HEK293 (cell line): ENCODE measurements around the gene KXD1.
A peak's percentile ranks its signal among the peaks of the same experiment; 100 is the strongest.

Experiments used
- KLF16 ChIP-seq: fragments of 450-650 bp; formaldehyde crosslinking; IDR thresholded peaks from 2 replicates; pipeline ENCODE4 v1.5.1; 2017; ENCODE audit warnings: missing biosample characterization, missing genetic modification characterization
- SALL2 ChIP-seq: fragments of 450-650 bp; formaldehyde crosslinking; IDR thresholded peaks from 2 replicates; pipeline ENCODE4 v1.5.0; 2017; ENCODE audit warnings: missing biosample characterization, mild to moderate bottlenecking, missing genetic modification characterization, borderline replicate concordance
- ZEB2 ChIP-seq: fragments of 450-650 bp; formaldehyde crosslinking; IDR thresholded peaks from 2 replicates; pipeline ENCODE4 v1.5.1; 2016; ENCODE audit warnings: missing biosample characterization, missing genetic modification characterization
- ZFP69B ChIP-seq: fragments of 450-650 bp; formaldehyde crosslinking; IDR thresholded peaks from 2 replicates; pipeline ENCODE4 v1.5.1; 2016; ENCODE audit warnings: missing biosample characterization, missing genetic modification characterization
- ZNF121 ChIP-seq: fragments of 450-650 bp; formaldehyde crosslinking; IDR thresholded peaks from 2 replicates; pipeline ENCODE4 v1.5.1; 2016; ENCODE audit warnings: missing biosample characterization, missing genetic modification characterization
- ZNF292 ChIP-seq: fragments of 450-650 bp; formaldehyde crosslinking; IDR thresholded peaks from 2 replicates; pipeline ENCODE4 v1.5.1; 2016; ENCODE audit warnings: low read depth, missing biosample characterization, missing genetic modification characterization, borderline replicate concordance
- ZNF362 ChIP-seq: fragments of 450-650 bp; formaldehyde crosslinking; IDR thresholded peaks from 2 replicates; pipeline ENCODE4 v1.5.1; 2016; ENCODE audit warnings: missing biosample characterization, missing genetic modification characterization
- ZNF398 ChIP-seq: fragments of 450-650 bp; formaldehyde crosslinking; IDR thresholded peaks from 2 replicates; pipeline ENCODE4 v1.5.1; 2017; ENCODE audit warnings: missing biosample characterization, missing genetic modification characterization
- ZNF48 ChIP-seq: fragments of 450-650 bp; formaldehyde crosslinking; IDR thresholded peaks from 2 replicates; pipeline ENCODE4 v1.5.1; 2016; ENCODE audit warnings: missing biosample characterization, missing genetic modification characterization
- ZNF518A ChIP-seq: fragments of 450-650 bp; formaldehyde crosslinking; conservative IDR thresholded peaks from 2 replicates; pipeline ENCODE4 v1.5.1; 2016; ENCODE audit warnings: low read depth, missing biosample characterization, missing genetic modification characterization
- ZNF544 ChIP-seq: fragments of 450-650 bp; formaldehyde crosslinking; IDR thresholded peaks from 2 replicates; pipeline ENCODE4 v1.5.0; 2017; ENCODE audit warnings: missing biosample characterization, missing genetic modification characterization
- ZNF558 ChIP-seq: fragments of 450-650 bp; formaldehyde crosslinking; IDR thresholded peaks from 2 replicates; pipeline ENCODE4 v1.5.1; 2016; ENCODE audit warnings: missing biosample characterization, missing genetic modification characterization
- ZNF629 ChIP-seq: fragments of 450-650 bp; formaldehyde crosslinking; IDR thresholded peaks from 2 replicates; pipeline ENCODE4 v1.5.1; 2017; ENCODE audit warnings: missing biosample characterization, missing genetic modification characterization
- ZNF654 ChIP-seq: fragments of 450-650 bp; formaldehyde crosslinking; IDR thresholded peaks from 2 replicates; pipeline ENCODE4 v1.5.1; 2016; ENCODE audit warnings: low read depth, missing biosample characterization, missing genetic modification characterization
- ZNF664 ChIP-seq: fragments of 450-650 bp; formaldehyde crosslinking; IDR thresholded peaks from 2 replicates; pipeline ENCODE4 v1.5.1; 2016; ENCODE audit warnings: missing biosample characterization, missing genetic modification characterization
- ZSCAN5A ChIP-seq: fragments of 450-650 bp; formaldehyde crosslinking; IDR thresholded peaks from 2 replicates; pipeline ENCODE4 v1.5.1; 2016; ENCODE audit warnings: missing biosample characterization, missing genetic modification characterization
- ZXDB ChIP-seq: fragments of 450-650 bp; formaldehyde crosslinking; IDR thresholded peaks from 2 replicates; pipeline ENCODE4 v1.5.1; 2016; ENCODE audit warnings: missing biosample characterization, missing genetic modification characterization
- TF ChIP-seq, protein P1 (sequence below): fragments of 450-650 bp; formaldehyde crosslinking; IDR thresholded peaks from 2 replicates; pipeline ENCODE4 v1.5.1; 2016; ENCODE audit warnings: missing biosample characterization, missing genetic modification characterization
- TF ChIP-seq, protein P2 (sequence below): fragments of 450-650 bp; formaldehyde crosslinking; IDR thresholded peaks from 2 replicates; pipeline ENCODE4 v1.5.1; 2016; ENCODE audit warnings: missing biosample characterization, missing genetic modification characterization
- TF ChIP-seq, protein P3 (sequence below): fragments of 450-650 bp; formaldehyde crosslinking; IDR thresholded peaks from 2 replicates; pipeline ENCODE4 v1.5.1; 2016; ENCODE audit warnings: missing biosample characterization, missing genetic modification characterization

The KXD1 gene

DNA sequence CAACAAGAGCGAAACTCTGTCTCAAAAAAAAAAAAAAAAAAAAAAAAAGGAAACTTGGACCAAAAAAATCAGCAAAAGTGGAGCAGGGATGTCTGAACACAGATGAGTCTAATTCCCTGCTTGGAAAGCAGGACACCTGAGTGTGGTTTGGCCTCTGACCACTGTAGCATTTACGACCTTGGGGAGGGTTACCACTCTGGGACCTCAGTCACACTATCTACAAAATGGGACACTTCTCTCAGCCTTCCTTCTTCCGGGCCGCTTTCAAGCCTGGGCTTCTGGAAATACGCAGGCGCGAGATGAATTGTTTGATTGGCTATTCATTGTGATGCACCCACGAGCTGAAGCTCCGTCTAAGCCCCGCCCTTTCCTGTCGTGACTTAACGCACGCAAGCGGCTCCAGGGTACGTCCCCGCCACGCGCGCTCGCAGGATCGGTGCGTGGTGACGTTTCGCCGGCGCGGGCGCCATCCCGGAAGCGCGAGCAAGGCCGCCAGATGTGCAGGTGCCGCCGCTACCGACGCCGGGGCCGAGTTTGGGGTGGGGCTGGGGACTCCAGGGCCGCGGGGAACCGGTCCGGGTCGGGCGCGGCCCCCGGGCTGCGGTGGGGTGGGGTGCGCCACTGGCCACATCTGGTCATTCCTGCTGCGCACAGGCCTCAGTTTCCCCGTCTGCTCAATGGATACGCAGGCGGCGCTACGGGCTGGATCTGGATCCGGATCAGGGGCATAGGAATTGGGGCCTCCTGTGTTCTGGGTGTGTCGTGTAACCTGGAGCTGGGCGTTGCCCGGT lies at the start of gene KXD1 (continued):
- TF ChIP-seq, protein P1, sequence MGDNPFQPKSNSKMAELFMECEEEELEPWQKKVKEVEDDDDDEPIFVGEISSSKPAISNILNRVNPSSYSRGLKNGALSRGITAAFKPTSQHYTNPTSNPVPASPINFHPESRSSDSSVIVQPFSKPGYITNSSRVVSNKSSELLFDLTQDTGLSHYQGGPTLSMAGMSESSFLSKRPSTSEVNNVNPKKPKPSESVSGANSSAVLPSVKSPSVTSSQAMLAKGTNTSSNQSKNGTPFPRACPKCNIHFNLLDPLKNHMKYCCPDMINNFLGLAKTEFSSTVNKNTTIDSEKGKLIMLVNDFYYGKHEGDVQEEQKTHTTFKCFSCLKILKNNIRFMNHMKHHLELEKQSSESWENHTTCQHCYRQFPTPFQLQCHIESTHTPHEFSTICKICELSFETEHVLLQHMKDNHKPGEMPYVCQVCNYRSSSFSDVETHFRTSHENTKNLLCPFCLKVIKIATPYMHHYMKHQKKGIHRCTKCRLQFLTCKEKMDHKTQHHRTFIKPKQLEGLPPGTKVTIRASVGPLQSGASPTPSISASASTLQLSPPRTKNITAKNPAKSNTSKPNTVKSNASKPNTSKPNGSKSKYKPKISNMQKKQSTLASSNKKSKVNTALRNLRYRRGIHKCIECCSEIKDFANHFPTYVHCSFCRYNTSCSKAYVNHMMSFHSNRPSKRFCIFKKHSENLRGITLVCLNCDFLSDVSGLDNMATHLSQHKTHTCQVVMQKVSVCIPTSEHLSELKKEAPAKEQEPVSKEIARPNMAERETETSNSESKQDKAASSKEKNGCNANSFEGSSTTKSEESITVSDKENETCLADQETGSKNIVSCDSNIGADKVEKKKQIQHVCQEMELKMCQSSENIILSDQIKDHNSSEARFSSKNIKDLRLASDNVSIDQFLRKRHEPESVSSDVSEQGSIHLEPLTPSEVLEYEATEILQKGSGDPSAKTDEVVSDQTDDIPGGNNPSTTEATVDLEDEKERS (tag by site-specific recombination), result no peak
- no peak for TF ChIP-seq ZNF292 (tag by site-specific recombination)
- peak; percentile 69; the same call in 1 of the 2 replicates for TF ChIP-seq ZNF121
- peak; percentile 71; the same call in 1 of the 2 replicates for TF ChIP-seq ZNF558 (tag by site-specific recombination)
- TF ChIP-seq, protein P2, sequence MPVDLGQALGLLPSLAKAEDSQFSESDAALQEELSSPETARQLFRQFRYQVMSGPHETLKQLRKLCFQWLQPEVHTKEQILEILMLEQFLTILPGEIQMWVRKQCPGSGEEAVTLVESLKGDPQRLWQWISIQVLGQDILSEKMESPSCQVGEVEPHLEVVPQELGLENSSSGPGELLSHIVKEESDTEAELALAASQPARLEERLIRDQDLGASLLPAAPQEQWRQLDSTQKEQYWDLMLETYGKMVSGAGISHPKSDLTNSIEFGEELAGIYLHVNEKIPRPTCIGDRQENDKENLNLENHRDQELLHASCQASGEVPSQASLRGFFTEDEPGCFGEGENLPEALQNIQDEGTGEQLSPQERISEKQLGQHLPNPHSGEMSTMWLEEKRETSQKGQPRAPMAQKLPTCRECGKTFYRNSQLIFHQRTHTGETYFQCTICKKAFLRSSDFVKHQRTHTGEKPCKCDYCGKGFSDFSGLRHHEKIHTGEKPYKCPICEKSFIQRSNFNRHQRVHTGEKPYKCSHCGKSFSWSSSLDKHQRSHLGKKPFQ (tag by site-specific recombination), result 0 out of 2 replicates have a peak, but pooled peaks have one; percentile 35
- TF ChIP-seq ZNF654 (tag by site-specific recombination), result no peak
- peak; percentile 77 for TF ChIP-seq ZXDB
- TF ChIP-seq ZEB2, result peak; percentile 80
- TF ChIP-seq ZNF629 (tag by site-specific recombination), result peak; percentile 66
- TF ChIP-seq ZNF398 (tag by site-specific recombination), result no peak
- TF ChIP-seq ZNF544 (tag by site-specific recombination), result no peak
- TF ChIP-seq ZNF518A (tag by site-specific recombination), result no peak; the same call in 1 of the 2 replicates
- peak; percentile 86; the same call in 1 of the 2 replicates for TF ChIP-seq ZSCAN5A (tag by site-specific recombination)
- peak; percentile 73 for TF ChIP-seq ZFP69B (tag by site-specific recombination)
- peak; percentile 91 for TF ChIP-seq ZNF362 (tag by site-specific recombination)
- TF ChIP-seq, protein P3, sequence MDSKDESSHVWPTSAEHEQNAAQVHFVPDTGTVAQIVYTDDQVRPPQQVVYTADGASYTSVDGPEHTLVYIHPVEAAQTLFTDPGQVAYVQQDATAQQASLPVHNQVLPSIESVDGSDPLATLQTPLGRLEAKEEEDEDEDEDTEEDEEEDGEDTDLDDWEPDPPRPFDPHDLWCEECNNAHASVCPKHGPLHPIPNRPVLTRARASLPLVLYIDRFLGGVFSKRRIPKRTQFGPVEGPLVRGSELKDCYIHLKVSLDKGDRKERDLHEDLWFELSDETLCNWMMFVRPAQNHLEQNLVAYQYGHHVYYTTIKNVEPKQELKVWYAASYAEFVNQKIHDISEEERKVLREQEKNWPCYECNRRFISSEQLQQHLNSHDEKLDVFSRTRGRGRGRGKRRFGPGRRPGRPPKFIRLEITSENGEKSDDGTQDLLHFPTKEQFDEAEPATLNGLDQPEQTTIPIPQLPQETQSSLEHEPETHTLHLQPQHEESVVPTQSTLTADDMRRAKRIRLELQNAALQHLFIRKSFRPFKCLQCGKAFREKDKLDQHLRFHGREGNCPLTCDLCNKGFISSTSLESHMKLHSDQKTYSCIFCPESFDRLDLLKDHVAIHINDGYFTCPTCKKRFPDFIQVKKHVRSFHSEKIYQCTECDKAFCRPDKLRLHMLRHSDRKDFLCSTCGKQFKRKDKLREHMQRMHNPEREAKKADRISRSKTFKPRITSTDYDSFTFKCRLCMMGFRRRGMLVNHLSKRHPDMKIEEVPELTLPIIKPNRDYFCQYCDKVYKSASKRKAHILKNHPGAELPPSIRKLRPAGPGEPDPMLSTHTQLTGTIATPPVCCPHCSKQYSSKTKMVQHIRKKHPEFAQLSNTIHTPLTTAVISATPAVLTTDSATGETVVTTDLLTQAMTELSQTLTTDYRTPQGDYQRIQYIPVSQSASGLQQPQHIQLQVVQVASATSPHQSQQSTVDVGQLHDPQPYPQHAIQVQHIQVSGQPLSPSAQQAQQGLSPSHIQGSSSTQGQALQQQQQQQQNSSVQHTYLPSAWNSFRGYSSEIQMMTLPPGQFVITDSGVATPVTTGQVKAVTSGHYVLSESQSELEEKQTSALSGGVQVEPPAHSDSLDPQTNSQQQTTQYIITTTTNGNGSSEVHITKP (tag by site-specific recombination), result no peak
- no peak for TF ChIP-seq ZNF48
- TF ChIP-seq KLF16, result peak; percentile 19; the same call in 1 of the 2 replicates
- TF ChIP-seq SALL2 (tag by site-specific recombination), result no peak
- TF ChIP-seq ZNF664 (tag by site-specific recombination), result no peak
